Fibroblast of skin of right biceps (primary cell): ENCODE measurements around the gene CCR7.
A peak's percentile ranks its signal among the peaks of the same experiment; 100 is the strongest.
"Not testable (repeated sequence)": the region's sequence is repeated elsewhere in the genome, so short reads cannot be mapped to it uniquely, and the experiment has no call there.

Experiments
- DNase-seq: peaks from one replicate; pipeline ENCODE4 v3.0.0-alpha.2; 2013

CCR7 gene

DNA sequence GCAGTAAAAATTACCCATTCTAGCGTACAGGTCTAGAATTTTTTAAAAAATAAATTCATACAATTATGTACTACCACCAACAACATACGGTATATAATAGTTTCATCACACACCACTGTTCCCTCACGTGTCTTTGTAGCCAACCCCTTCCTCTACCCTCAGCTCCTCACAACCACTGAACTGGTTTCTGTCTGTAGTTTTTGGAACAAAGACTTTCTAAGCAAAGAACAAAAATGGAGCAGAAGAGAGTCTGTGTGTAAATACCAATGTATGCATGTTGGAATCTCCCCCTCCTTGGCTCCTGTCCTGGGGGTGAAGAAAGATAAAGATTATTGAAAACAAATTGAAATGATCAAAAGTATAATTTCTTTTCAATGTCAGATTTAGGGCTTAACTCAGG lies 31.9 kb upstream of the CCR7 start:
- DNase-seq, result no peak

- DNase-seq, result peak; percentile 23
These were observed 31.1 kb upstream of the CCR7 start for GRCh38 chr17:40596261-40596919.

DNA sequence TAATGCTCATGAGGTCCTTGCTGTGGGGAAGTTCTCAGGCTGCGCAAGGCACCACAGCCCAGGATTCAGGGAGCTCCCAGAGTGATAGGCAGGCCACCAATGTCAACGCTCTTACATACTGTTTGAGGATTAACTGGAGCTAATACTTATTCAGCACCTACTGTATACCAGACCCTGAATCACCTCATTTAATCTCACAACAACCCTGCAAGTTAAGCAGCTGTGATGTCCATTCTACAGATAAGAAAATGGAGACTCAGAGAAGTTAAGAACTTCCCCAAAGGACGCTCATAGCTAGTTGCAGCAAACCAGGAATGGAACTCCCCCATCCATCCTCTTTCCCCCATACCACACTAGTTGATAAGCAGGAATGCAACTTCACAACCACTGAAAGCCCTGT lies 25.5 kb upstream of the CCR7 start:
- no peak for DNase-seq

DNA sequence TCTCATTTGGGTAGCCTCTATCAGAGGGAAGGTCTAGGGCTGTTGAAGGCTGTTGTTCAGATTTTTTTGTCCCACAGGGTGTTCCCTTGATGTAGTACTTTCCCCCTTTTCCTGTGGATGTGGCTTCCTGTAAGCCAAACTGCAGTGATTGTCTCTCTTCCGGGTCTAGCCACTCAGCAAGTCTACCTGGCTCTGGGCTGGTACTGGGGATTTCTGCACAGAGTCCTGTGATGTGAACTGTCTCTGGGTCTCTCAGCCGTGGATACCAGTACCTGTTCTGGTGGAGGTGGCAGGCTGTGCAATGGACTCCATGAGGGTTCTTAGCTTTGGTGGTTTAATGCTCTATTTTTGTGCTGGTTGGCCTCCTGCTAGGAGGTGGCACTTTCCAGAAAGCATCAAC lies 23.3 kb upstream of the CCR7 start:
- DNase-seq, result no peak

DNA sequence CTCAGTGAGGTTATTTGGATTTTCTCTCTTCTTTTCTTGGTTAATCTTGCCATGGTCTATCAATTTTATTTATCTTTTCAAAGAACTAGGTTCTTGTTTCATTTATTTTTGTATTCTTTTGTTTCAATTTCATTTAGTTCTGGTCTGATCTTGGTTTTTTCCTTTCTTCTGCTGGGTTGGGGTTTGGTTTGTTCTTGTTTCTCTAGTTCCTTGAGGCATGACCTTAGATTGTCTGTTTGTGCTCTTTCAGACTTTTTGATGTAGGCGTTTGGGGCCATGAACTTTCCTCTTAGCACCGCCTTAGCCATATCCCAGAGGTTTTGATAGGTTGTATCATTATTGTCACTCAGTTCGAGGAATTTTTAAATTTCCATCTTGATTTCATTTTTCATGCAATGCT lies 21.0 kb upstream of the CCR7 start:
- not testable (repeated sequence) for DNase-seq

- not testable (repeated sequence) for DNase-seq
These were observed 19.7 kb upstream of the CCR7 start for GRCh38 chr17:40584950-40585349.

- no peak for DNase-seq
These were observed 17.1 kb upstream of the CCR7 start for GRCh38 chr17:40582328-40582901.

DNA sequence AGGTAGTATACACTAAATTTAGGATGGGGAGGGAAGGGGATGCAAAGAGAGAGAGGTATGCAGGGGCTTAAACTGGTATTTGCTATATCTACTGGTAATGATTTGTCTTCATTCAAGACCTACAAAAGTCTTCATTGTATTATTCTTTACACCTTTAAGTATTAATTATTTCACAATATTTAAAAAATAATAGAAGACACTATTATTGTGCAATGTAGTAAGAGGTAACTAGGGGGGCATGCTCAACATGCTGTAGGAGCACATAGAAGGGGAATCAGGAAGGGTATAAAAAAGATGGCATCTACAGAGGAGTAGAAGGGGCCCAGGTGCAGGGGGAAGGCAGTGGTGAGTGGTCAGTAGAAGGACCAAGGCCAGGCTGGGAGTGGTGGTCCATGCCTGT lies 14.9 kb upstream of the CCR7 start:
- DNase-seq, result no peak

DNA sequence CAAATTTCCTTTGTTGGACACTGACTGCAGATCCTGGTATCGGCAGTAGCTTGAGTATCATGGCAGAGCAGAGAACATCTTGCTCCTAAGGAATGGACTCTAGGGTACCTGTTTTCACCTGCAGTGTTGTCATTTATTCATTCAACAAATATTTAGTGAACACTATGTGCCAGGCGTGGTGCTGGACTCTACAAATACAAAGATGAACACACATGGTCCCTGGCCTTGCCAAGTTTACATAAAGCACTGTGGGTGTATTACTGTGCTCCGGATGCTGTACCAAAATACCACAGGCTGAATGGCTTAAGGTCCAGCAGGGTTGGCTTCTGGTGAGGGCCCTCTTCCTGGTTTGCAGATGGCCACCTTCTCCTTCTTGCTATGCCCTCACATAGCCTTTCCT lies 14.2 kb upstream of the CCR7 start:
- no peak for DNase-seq

GRCh38 chr17:40577611-40578065 lies 12.4 kb upstream of the CCR7 start:
- DNase-seq, result no peak

GRCh38 chr17:40576113-40576740 lies 11.0 kb upstream of the CCR7 start:
- no peak for DNase-seq

- no peak for DNase-seq
These were observed 9.0 kb upstream of the CCR7 start for GRCh38 chr17:40574292-40574691.

DNA sequence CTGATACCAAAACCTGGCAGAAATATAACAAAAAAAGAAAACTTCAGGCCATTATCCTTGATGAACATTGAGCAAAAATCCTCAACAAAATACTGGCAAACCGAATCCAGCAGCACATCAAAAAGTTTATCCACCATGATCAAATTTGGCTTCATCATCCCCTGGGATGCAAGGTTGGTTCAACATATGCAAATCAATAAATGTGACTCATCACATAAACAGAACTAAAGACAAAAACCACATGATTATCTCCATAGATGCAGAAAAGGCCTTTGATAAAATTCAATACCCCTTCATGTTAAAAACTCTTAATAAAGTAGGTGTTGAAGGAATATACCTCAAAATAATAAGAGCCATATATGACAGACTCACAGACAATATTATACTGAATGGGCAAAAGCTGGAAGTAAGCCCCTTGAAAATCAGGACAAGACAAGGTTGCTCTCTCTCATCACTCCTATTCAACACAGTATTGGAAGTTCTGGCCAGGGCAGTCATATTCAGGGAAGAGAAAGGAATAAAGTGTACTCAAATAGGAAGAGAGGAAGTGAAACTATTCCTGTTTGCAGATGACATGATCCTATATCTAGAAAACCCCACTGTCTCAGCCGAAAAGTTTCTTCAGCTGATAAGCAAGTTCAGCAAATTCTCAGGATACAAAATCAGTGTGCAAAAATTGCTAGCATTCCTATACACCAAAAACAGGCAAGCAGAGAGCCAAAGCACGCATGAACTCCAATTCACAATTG lies 7.1 kb upstream of the CCR7 start:
- not testable (repeated sequence) for DNase-seq

GRCh38 chr17:40568074-40568836 lies 3.0 kb upstream of the CCR7 start:
- DNase-seq, result no peak

- no peak for DNase-seq
These were observed 2.1 kb upstream of the CCR7 start for GRCh38 chr17:40567377-40567776.

DNA sequence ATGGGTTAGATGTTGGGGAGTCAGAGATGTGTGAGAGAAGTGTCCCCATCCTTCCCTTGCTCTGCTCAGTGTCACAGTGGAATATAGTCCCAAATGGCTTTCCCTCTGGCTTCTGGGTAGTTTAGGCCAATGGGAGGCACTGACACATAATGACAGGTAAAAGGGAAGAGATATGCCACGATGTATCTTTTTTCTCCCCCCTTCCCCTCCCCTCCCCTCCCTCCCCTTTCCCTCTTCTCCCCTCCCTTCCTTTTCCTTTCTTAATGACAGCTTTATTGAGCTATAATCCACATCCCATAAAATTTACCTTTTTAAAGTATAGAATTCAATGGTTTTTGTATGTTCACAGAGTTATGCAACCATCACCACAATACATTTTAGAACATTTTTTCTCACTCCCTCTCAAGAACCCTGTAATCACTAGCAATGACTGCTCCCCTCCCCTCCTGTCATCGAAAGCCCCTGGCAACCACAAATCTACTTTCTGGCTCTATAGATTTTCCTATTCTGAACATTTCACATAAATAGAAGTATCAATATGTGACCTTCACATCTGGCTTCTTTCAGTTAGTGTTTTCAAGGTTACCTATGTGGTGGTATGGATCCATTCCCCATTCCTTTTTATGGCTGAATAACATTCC lies 617 bp upstream of the CCR7 start:
- no peak for DNase-seq

- DNase-seq, result no peak
These were observed 933 bp downstream of the CCR7 start for GRCh38 chr17:40564195-40564882.

GRCh38 chr17:40563220-40564052 lies 1.8 kb downstream of the CCR7 start:
- DNase-seq, result no peak

DNA sequence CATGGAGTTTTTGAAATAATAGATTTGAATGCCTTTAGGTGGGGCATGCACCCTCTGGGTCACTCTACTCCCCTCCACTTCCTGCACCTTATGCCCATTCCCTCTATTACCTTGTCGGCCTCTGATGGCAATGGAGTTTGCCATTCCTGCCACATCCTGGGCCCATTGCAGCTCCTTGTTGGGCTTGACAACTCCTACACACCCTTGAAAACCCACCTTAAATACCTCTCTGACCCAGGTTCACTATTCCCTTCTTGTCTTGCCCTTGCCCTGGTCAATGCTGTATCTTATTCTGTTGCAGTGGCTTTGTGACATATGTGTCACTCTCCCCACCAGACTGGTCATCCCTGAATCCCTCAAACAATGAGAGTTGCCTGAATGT lies 2.4 kb downstream of the CCR7 start:
- DNase-seq, result no peak

- no peak for DNase-seq
These were observed 3.2 kb downstream of the CCR7 start for GRCh38 chr17:40561871-40562611.
